NCI-H460 (cell line): Measurements from ENCODE around the gene HIPK2. TPM values are rescaled to one million over a fixed set of nuclear protein-coding genes. Genes with fewer than 3 reads are reported as not detected.
"Not testable (repeated sequence)": the region's sequence is repeated elsewhere in the genome, so short reads cannot be mapped to it uniquely, and the experiment has no call there.

Source experiments
- DNase-seq: peaks from one replicate; pipeline ENCODE4 v3.0.0-alpha.2; 2016; ENCODE audit warnings: low read depth; ENCODE audit errors: extremely low read depth
- total RNA-seq: library from RNA; depleted of rRNA; stranded (reverse); fragments of >200 nt; shearing (Covaris generic); gene quantifications from 2 replicates; pipeline ENCODE4 v1.2.3, GENCODE V29; 2014

The HIPK2 gene
- total RNA-seq, 1 experiment from 2014 or later: 20.6 TPM

GRCh38 chr7:139639563-139639962, 138.2 kb downstream of the HIPK2 start:
- DNase-seq: no peak

GRCh38 chr7:139635526-139636302, 142.1 kb downstream of the HIPK2 start:
- DNase-seq: no peak

- no peak for DNase-seq
Observed at GRCh38 chr7:139634087-139634486, 143.7 kb downstream of the HIPK2 start.

GRCh38 chr7:139631520-139632031, 146.2 kb downstream of the HIPK2 start:
- no peak for DNase-seq

- no peak for DNase-seq
Observed at GRCh38 chr7:139630643-139631519, 146.9 kb downstream of the HIPK2 start.

- no peak for DNase-seq
Observed at GRCh38 chr7:139629392-139630082, 148.3 kb downstream of the HIPK2 start.

- no peak for DNase-seq
Observed at GRCh38 chr7:139627831-139628230, 150.0 kb downstream of the HIPK2 start.

GRCh38 chr7:139626817-139627216, 151.0 kb downstream of the HIPK2 start:
- DNase-seq: no peak

GRCh38 chr7:139623518-139623917, 154.3 kb downstream of the HIPK2 start:
- no peak for DNase-seq

GRCh38 chr7:139620676-139621344, 157.0 kb downstream of the HIPK2 start:
- DNase-seq: peak; percentile 34

- DNase-seq: no peak
Observed at GRCh38 chr7:139619367-139619657, 158.5 kb downstream of the HIPK2 start.

- DNase-seq: peak; percentile 30
Observed at GRCh38 chr7:139618482-139619366, 159.1 kb downstream of the HIPK2 start.

- no peak for DNase-seq
Observed at GRCh38 chr7:139617074-139617473, 160.7 kb downstream of the HIPK2 start.

- no peak for DNase-seq
Observed at GRCh38 chr7:139614886-139615285, 162.9 kb downstream of the HIPK2 start.

GRCh38 chr7:139613971-139614411, 163.8 kb downstream of the HIPK2 start:
- no peak for DNase-seq

- not testable (repeated sequence) for DNase-seq
Observed at GRCh38 chr7:139611556-139611955, 166.2 kb downstream of the HIPK2 start.

GRCh38 chr7:139610595-139610994, 167.2 kb downstream of the HIPK2 start:
- no peak for DNase-seq

GRCh38 chr7:139603896-139604295, 173.9 kb downstream of the HIPK2 start:
- no peak for DNase-seq

- DNase-seq: no peak
Observed at GRCh38 chr7:139603282-139603681, 174.5 kb downstream of the HIPK2 start.
